Prostate gland (tissue), 2 donors: ENCODE measurements around the gene CFAP92.
A peak's percentile ranks its signal among the peaks of the same experiment; 100 is the strongest.

Experiments used
- POLR2A ChIP-seq: fragments of 450-650 bp; IDR thresholded peaks from one replicate; pipeline ENCODE4 v1.6.1; 2016; ENCODE audit warnings: antibody characterized with exemption, mild to moderate bottlenecking
- TF ChIP-seq, protein P1 (sequence below), 4 experiments: fragments of 200-600 bp in 2 of 4; fragments of 450-650 bp in 2 of 4; sonication (generic) in 2 of 4; IDR thresholded peaks; 1 replicate in 3 of 4; 2 replicates in 1 of 4; pipeline ENCODE4 v1.5.1; 2016 to 2019; ENCODE audit warnings: antibody characterized with exemption in 4 of 4, mild to moderate bottlenecking in 2 of 4, moderate library complexity in 2 of 4

DNA sequence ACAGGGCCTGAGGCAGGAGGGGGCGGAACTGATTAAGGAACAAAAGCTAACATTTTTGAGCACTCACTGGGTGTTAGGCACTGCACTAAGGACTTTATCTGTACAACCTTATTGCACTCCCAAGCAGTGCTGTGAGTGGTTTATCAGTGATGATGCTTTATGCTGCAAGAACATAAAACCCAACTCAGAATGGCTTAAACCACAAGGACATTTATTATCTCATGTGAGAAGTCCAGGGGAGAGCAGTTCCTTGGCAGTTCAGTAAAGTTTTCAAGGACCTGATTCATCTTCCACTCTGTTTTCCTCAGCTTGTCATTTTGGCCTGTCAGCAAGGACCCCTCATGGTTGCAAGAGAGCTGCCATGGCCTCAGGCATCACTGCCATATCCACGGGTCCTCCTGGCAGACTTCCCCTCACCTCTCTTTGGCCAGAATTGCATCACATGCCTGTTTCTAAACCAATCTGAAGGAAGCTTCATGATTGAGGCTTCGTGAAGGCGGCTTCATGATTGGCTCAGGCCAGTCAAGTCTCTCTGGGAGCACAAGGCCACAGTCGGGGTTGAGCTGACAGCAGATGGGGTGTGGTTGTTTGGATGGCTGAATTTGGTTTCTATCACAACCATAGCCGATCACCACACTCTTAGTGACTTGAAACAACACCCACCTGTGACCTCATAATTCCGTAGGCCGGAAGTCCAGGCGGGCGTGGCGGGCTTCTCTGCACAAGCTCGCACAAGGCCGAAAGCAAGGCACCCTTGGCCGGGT is 23.0 kb upstream of the CFAP92 start:
- TF ChIP-seq, protein P1, sequence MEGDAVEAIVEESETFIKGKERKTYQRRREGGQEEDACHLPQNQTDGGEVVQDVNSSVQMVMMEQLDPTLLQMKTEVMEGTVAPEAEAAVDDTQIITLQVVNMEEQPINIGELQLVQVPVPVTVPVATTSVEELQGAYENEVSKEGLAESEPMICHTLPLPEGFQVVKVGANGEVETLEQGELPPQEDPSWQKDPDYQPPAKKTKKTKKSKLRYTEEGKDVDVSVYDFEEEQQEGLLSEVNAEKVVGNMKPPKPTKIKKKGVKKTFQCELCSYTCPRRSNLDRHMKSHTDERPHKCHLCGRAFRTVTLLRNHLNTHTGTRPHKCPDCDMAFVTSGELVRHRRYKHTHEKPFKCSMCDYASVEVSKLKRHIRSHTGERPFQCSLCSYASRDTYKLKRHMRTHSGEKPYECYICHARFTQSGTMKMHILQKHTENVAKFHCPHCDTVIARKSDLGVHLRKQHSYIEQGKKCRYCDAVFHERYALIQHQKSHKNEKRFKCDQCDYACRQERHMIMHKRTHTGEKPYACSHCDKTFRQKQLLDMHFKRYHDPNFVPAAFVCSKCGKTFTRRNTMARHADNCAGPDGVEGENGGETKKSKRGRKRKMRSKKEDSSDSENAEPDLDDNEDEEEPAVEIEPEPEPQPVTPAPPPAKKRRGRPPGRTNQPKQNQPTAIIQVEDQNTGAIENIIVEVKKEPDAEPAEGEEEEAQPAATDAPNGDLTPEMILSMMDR (IDR thresholded peaks at IDR 0.05): peak in 1 of 4 experiments; percentile 2
- TF ChIP-seq POLR2A: no peak
